MM.1S (cell line): ENCODE measurements around the gene RAB22A.

Experiments used
- DNase-seq: peaks from one replicate; pipeline ENCODE4 v3.0.0-alpha.2; 2015
- H2AFZ ChIP-seq: fragments of 300-600 bp; sonication (generic); 2 replicates; pipeline ENCODE4 v1.6.0; 2016; ENCODE audit warnings: antibody characterized with exemption, low read length
- H3F3A ChIP-seq: fragments of 300-600 bp; sonication (generic); 2 replicates; pipeline ENCODE4 v1.6.1; 2016; ENCODE audit warnings: mild to moderate bottlenecking, antibody characterized with exemption, low read length, moderate library complexity, mixed read lengths; ENCODE audit not compliant: insufficient read depth
- H3K27ac ChIP-seq: fragments of 300-600 bp; sonication (generic); 2 replicates; pipeline ENCODE4 v1.5.1; 2016; ENCODE audit warnings: mild to moderate bottlenecking, low read length
- H3K27me3 ChIP-seq: fragments of 300-600 bp; sonication (generic); replicated peaks from 2 replicates; pipeline ENCODE4 v1.6.0; 2016; ENCODE audit warnings: low read length; ENCODE audit not compliant: insufficient read depth
- H3K36me3 ChIP-seq: fragments of 300-600 bp; sonication (generic); replicated peaks from 2 replicates; pipeline ENCODE4 v1.6.1; 2016; ENCODE audit warnings: mild to moderate bottlenecking, low read length, mixed read lengths; ENCODE audit not compliant: insufficient read depth
- H3K4me1 ChIP-seq: fragments of 300-600 bp; sonication (generic); 2 replicates; pipeline ENCODE4 v1.6.1; 2016; ENCODE audit warnings: low read length, mixed read lengths
- H3K4me2 ChIP-seq: fragments of 300-600 bp; sonication (generic); 2 replicates; pipeline ENCODE4 v1.6.0; 2016; ENCODE audit warnings: low read depth, low read length
- H3K4me3 ChIP-seq: fragments of 300-600 bp; sonication (generic); 2 replicates; pipeline ENCODE4 v1.5.1; 2016; ENCODE audit warnings: low read length, mixed read lengths
- H3K79me2 ChIP-seq: fragments of 300-600 bp; sonication (generic); 2 replicates; pipeline ENCODE4 v1.6.1; 2016; ENCODE audit warnings: mixed run types, low read length, mixed read lengths
- H3K9ac ChIP-seq: fragments of 300-600 bp; sonication (generic); 2 replicates; pipeline ENCODE4 v1.6.1; 2016; ENCODE audit warnings: low read length, mixed read lengths
- H3K9me2 ChIP-seq: fragments of 300-600 bp; sonication (generic); replicated peaks from 2 replicates; pipeline ENCODE4 v1.6.1; 2016; ENCODE audit warnings: mild to moderate bottlenecking, low read length, mixed read lengths; ENCODE audit not compliant: insufficient read depth
- H3K9me3 ChIP-seq: fragments of 300-600 bp; sonication (generic); replicated peaks from 2 replicates; pipeline ENCODE4 v1.6.1; 2016; ENCODE audit warnings: mild to moderate bottlenecking, low read length, mixed read lengths; ENCODE audit not compliant: insufficient read depth
- H4K20me1 ChIP-seq: fragments of 300-600 bp; sonication (generic); 2 replicates; pipeline ENCODE4 v1.6.1; 2016; ENCODE audit warnings: mild to moderate bottlenecking, low read length, moderate library complexity, mixed read lengths; ENCODE audit not compliant: insufficient read depth
- EZH2 ChIP-seq: fragments of 300-600 bp; sonication (generic); optimal IDR thresholded peaks from 2 replicates; pipeline ENCODE3; 2017; ENCODE audit warnings: low read depth, mild to moderate bottlenecking, antibody characterized with exemption, low read length, mixed read lengths
- EZH2phosphoT487 ChIP-seq: fragments of 300-600 bp; sonication (generic); IDR thresholded peaks from 2 replicates; pipeline ENCODE4 v1.6.1; 2018; ENCODE audit warnings: antibody characterized with exemption, low read length
- TF ChIP-seq, protein P1 (sequence below): fragments of 300-600 bp; sonication (generic); IDR thresholded peaks from 2 replicates; pipeline ENCODE4 v1.5.1; 2016; ENCODE audit warnings: antibody characterized with exemption, low read length, mixed read lengths

RAB22A gene

DNA sequence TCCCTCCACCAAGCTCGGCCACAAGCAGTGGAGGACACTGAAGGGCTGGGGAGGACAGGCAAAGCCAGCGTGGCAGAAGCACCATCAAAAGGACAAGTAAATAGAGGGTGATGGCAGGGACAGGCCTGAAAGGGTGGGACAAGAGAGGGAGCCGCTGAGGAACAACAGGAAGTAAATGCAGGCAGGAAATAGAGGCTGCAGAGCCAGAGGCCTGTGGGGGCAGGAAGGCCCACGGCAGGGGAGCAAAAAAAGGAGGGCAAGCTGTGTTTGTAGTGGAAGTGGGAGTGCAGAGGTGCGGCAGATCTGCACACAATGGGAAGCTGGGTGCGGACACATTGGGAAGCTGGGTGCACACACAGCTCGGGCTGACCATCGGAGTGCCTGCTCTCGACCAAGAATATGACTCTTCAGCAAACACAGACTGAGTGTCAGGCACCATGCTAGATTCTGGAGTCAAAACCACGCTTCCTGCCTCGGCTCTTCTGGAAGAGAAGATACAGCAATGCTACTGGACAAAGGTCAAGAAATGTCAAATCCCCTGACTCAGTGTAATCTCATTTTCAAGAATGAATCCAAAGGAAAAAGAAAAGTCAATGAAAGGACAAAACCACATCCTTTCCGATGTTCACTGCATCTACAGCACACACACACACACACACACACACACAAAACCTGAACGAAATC, 40.4 kb upstream of the RAB22A start:
- Histone ChIP-seq H3F3A (peaks cover 8% of the 10 kb centered on the region; the same call in 1 of the 2 replicates), H4K20me1 (no peaks in the 10 kb centered on the region), H2AFZ (no peak overlapping the region), H3K9me3 (no peaks in the 10 kb centered on the region), H3K27ac (no peak overlapping the region), H3K79me2 (no peaks in the 10 kb centered on the region), H3K9me2 (no peaks in the 10 kb centered on the region), H3K36me3 (no peaks in the 10 kb centered on the region), H3K27me3 (no peaks in the 10 kb centered on the region), H3K4me1 (0 out of 2 replicates have a peak, but pooled peaks cover 12% of the 10 kb centered on the region), H3K4me2 (no peak overlapping the region), H3K4me3 (no peak overlapping the region), H3K9ac (no peak overlapping the region)
- TF ChIP-seq, protein P1, sequence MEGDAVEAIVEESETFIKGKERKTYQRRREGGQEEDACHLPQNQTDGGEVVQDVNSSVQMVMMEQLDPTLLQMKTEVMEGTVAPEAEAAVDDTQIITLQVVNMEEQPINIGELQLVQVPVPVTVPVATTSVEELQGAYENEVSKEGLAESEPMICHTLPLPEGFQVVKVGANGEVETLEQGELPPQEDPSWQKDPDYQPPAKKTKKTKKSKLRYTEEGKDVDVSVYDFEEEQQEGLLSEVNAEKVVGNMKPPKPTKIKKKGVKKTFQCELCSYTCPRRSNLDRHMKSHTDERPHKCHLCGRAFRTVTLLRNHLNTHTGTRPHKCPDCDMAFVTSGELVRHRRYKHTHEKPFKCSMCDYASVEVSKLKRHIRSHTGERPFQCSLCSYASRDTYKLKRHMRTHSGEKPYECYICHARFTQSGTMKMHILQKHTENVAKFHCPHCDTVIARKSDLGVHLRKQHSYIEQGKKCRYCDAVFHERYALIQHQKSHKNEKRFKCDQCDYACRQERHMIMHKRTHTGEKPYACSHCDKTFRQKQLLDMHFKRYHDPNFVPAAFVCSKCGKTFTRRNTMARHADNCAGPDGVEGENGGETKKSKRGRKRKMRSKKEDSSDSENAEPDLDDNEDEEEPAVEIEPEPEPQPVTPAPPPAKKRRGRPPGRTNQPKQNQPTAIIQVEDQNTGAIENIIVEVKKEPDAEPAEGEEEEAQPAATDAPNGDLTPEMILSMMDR, result no peak
- TF ChIP-seq EZH2 (no peak), EZH2phosphoT487 (no peak)
- no peak for DNase-seq

GRCh38 chr20:58271606-58272351, 37.7 kb upstream of the RAB22A start:
- H3K27me3 ChIP-seq, result no peaks in the 10 kb centered on the region
- H2AFZ ChIP-seq, result no peak overlapping the region
- TF ChIP-seq EZH2, result no peak
- TF ChIP-seq, protein P1, result no peak
- TF ChIP-seq EZH2phosphoT487, result no peak
- DNase-seq, result no peak
- H3K27ac ChIP-seq, result no peak overlapping the region
- no peaks in the 10 kb centered on the region for H3K79me2 ChIP-seq
- H3K4me2 ChIP-seq, result no peak overlapping the region
- H3K36me3 ChIP-seq, result no peaks in the 10 kb centered on the region
- H3K9me3 ChIP-seq, result no peaks in the 10 kb centered on the region
- no peak overlapping the region for H3K9ac ChIP-seq
- H3K4me3 ChIP-seq, result no peak overlapping the region
- H3K9me2 ChIP-seq, result no peaks in the 10 kb centered on the region
- 0 out of 2 replicates have a peak, but pooled peaks cover 10% of the 10 kb centered on the region for H3K4me1 ChIP-seq
- H4K20me1 ChIP-seq, result no peaks in the 10 kb centered on the region
- H3F3A ChIP-seq, result peaks cover 8% of the 10 kb centered on the region; the same call in 1 of the 2 replicates

GRCh38 chr20:58274384-58274783, 35.1 kb upstream of the RAB22A start:
- no peaks in the 10 kb centered on the region for H4K20me1 ChIP-seq
- no peaks in the 10 kb centered on the region for H3K9me2 ChIP-seq
- no peaks in the 10 kb centered on the region for H3K4me1 ChIP-seq
- H3K36me3 ChIP-seq, result no peaks in the 10 kb centered on the region
- no peak overlapping the region for H3K9ac ChIP-seq
- no peak overlapping the region for H2AFZ ChIP-seq
- no peaks in the 10 kb centered on the region for H3F3A ChIP-seq
- H3K79me2 ChIP-seq, result no peaks in the 10 kb centered on the region
- no peak overlapping the region for H3K27ac ChIP-seq
- TF ChIP-seq EZH2, result no peak
- no peak for TF ChIP-seq EZH2phosphoT487
- TF ChIP-seq, protein P1, result no peak
- H3K4me3 ChIP-seq, result no peak overlapping the region
- DNase-seq, result no peak
- no peaks in the 10 kb centered on the region for H3K27me3 ChIP-seq
- no peaks in the 10 kb centered on the region for H3K9me3 ChIP-seq
- H3K4me2 ChIP-seq, result no peak overlapping the region
